ENCODE results near the gene COX10.

- TF ChIP-seq TAF1 (IDR thresholded peaks at IDR 0.05; ENCODE audit: borderline replicate concordance, insufficient read depth, low read length) (no peak), POLR2AphosphoS5 (IDR thresholded peaks at IDR 0.05; ENCODE audit: low read depth, low read length) (no peak)
Observed at GRCh38 chr17:14060706-14061105, 8.6 kb upstream of the COX10 start.
